NCI-H2081 treated with DMSO at 0.1 percent for 48 hours (cell line): ENCODE results near the gene SNX24.
"Not testable (repeated sequence)": the region's sequence is repeated elsewhere in the genome, so short reads cannot be mapped to it uniquely, and the experiment has no call there.

Experiments used
- DNase-seq: peaks from one replicate; lab custom pipeline; 2025; lab: John Stamatoyannopoulos, UW

Gene SNX24

GRCh38 chr5:122871661-122872060 is 26.2 kb downstream of the SNX24 start:
- no peak for DNase-seq

GRCh38 chr5:122874179-122874875 is 28.9 kb downstream of the SNX24 start:
- DNase-seq: no peak

- no peak for DNase-seq
These were observed 32.1 kb downstream of the SNX24 start for GRCh38 chr5:122877518-122877917.

- DNase-seq: no peak
These were observed 33.7 kb downstream of the SNX24 start for GRCh38 chr5:122879076-122879475.

GRCh38 chr5:122880170-122880689 is 34.8 kb downstream of the SNX24 start:
- DNase-seq: no peak

GRCh38 chr5:122880749-122881148 is 35.3 kb downstream of the SNX24 start:
- no peak for DNase-seq

- no peak for DNase-seq
These were observed 37.4 kb downstream of the SNX24 start for GRCh38 chr5:122882831-122883230.

- DNase-seq: no peak
These were observed 39.7 kb downstream of the SNX24 start for GRCh38 chr5:122885045-122885517.

- DNase-seq: no peak
These were observed 40.5 kb downstream of the SNX24 start for GRCh38 chr5:122885891-122886290.

GRCh38 chr5:122895141-122895540 is 49.7 kb downstream of the SNX24 start:
- DNase-seq: no peak

GRCh38 chr5:122896598-122897282 is 51.3 kb downstream of the SNX24 start:
- peak; percentile 1 for DNase-seq

- no peak for DNase-seq
These were observed 51.8 kb downstream of the SNX24 start for GRCh38 chr5:122897283-122897602.

- no peak for DNase-seq
These were observed 55.9 kb downstream of the SNX24 start for GRCh38 chr5:122901346-122901745.

- DNase-seq: no peak
These were observed 56.9 kb downstream of the SNX24 start for GRCh38 chr5:122902263-122902662.

- DNase-seq: no peak
These were observed 61.4 kb downstream of the SNX24 start for GRCh38 chr5:122906768-122907167.

GRCh38 chr5:122907276-122907675 is 61.9 kb downstream of the SNX24 start:
- no peak for DNase-seq

GRCh38 chr5:122908108-122908507 is 62.7 kb downstream of the SNX24 start:
- DNase-seq: no peak

GRCh38 chr5:122908662-122909061 is 63.2 kb downstream of the SNX24 start:
- DNase-seq: no peak

- DNase-seq: no peak
These were observed 64.2 kb downstream of the SNX24 start for GRCh38 chr5:122909470-122910100.

GRCh38 chr5:122913436-122913835 is 68.0 kb downstream of the SNX24 start:
- not testable (repeated sequence) for DNase-seq

- DNase-seq: no peak
These were observed 70.5 kb downstream of the SNX24 start for GRCh38 chr5:122915717-122916461.

- no peak for DNase-seq
These were observed 71.1 kb downstream of the SNX24 start for GRCh38 chr5:122916490-122916889.
